HCT116 (cell line): ENCODE results near the gene ANKS1A.

Experiments
- ATF3 ChIP-seq: IDR thresholded peaks from 2 replicates; pipeline ENCODE4 v1.6.1; 2012
- CTCF ChIP-seq, 3 experiments: fragments of 200-600 bp in 1 of 3; sonication (generic) in 1 of 3; IDR thresholded peaks in 2 of 3; conservative IDR thresholded peaks in 1 of 3; 2 replicates each; pipeline ENCODE4 v1.5.1; 2012 to 2017; ENCODE audit warnings: low read depth in 2 of 3, low read length in 2 of 3, antibody characterized with exemption in 1 of 3, borderline replicate concordance in 1 of 3, control low read depth in 1 of 3, mild to moderate bottlenecking in 1 of 3, mixed read lengths in 1 of 3, mixed run types in 1 of 3, moderate library complexity in 1 of 3; ENCODE audit not compliant: insufficient read depth in 1 of 3
- EZH2 ChIP-seq: fragments of 200-600 bp; sonication (generic); IDR thresholded peaks from 2 replicates; pipeline ENCODE4 v1.6.1; 2017; ENCODE audit warnings: antibody characterized with exemption, mixed run types
- EZH2phosphoT487 ChIP-seq: fragments of 200-600 bp; IDR thresholded peaks from 2 replicates; pipeline ENCODE4 v1.6.1; 2018; ENCODE audit warnings: antibody characterized with exemption, borderline replicate concordance
- FOSL1 ChIP-seq: IDR thresholded peaks from 2 replicates; pipeline ENCODE4 v1.6.1; 2012; ENCODE audit warnings: low read depth
- POLR2A ChIP-seq: IDR thresholded peaks from 2 replicates; pipeline ENCODE4 v1.7.0; 2011; ENCODE audit warnings: borderline replicate concordance; ENCODE audit not compliant: insufficient read depth, insufficient read length; ENCODE audit errors: extremely low read depth
- POLR2AphosphoS5 ChIP-seq: IDR thresholded peaks from 2 replicates; pipeline ENCODE4 v1.6.1; 2011; ENCODE audit warnings: mild to moderate bottlenecking, low read depth, low read length, moderate library complexity
- RAD21 ChIP-seq: IDR thresholded peaks from 2 replicates; pipeline ENCODE4 v1.6.1; 2012; ENCODE audit warnings: low read depth, mild to moderate bottlenecking
- SIN3A ChIP-seq: IDR thresholded peaks from 2 replicates; pipeline ENCODE4 v1.6.1; 2012; ENCODE audit warnings: low read depth
- SP1 ChIP-seq: IDR thresholded peaks from 2 replicates; pipeline ENCODE4 v1.6.1; 2012; ENCODE audit warnings: low read depth
- SRF ChIP-seq: IDR thresholded peaks from 2 replicates; pipeline ENCODE4 v1.6.1; 2012; ENCODE audit warnings: low read depth
- ZFX ChIP-seq: fragments of 450-650 bp; IDR thresholded peaks from 2 replicates; pipeline ENCODE4 v1.6.1; 2017

GRCh38 chr6:34891296-34891695, 2.2 kb downstream of the ANKS1A start:
- TF ChIP-seq SP1 (no peak), EZH2 (no peak), POLR2A (no peak), CTCF (IDR thresholded peaks at IDR 0.05 in 2 of 3, conservative IDR thresholded peaks at IDR 0.05 in 1 of 3; ENCODE audit: borderline replicate concordance in 1 of 3, insufficient read depth in 1 of 3, low read depth in 2 of 3, low read length in 2 of 3) (no peak), POLR2AphosphoS5 (no peak), ATF3 (no peak), EZH2phosphoT487 (no peak), FOSL1 (no peak), RAD21 (no peak), SRF (no peak), ZFX (no peak), SIN3A (no peak)
